ENCODE results near the gene MYO3B.
"Not testable (repeated sequence)": the region's sequence is repeated elsewhere in the genome, so short reads cannot be mapped to it uniquely, and the experiment has no call there.

MYO3B gene

GRCh38 chr2:170279615-170280014, 101.7 kb downstream of the MYO3B start:
- not testable (repeated sequence) for H3K23ac ChIP-seq (ENCODE audit: low read length); H3K36me3 ChIP-seq (ENCODE audit: control insufficient read depth in 1 of 2, insufficient read depth in 2 of 2, low read length in 2 of 2); H3K4me2 ChIP-seq (ENCODE audit: low read length); H3K4ac ChIP-seq (ENCODE audit: low read depth, low read length); DNase-seq; H2BK12ac ChIP-seq (ENCODE audit: low read length); H2AFZ ChIP-seq (ENCODE audit: insufficient read depth, low read length, poor library complexity); H4K12ac ChIP-seq (ENCODE audit: low read depth, low read length); H3K14ac ChIP-seq (ENCODE audit: low read length); H3K18ac ChIP-seq (ENCODE audit: low read length); H4K91ac ChIP-seq (ENCODE audit: low read depth, low read length); H3K4me3 ChIP-seq (ENCODE audit: low read depth, low read length); H2AK5ac ChIP-seq (ENCODE audit: low read length); H3K27me3 ChIP-seq (ENCODE audit: insufficient read depth, low read length); H3K9me3 ChIP-seq (ENCODE audit: insufficient read depth, low read depth, low read length); H3K9ac ChIP-seq (ENCODE audit: low read length); H3K4me1 ChIP-seq (ENCODE audit: control insufficient read depth in 1 of 2, insufficient read depth in 2 of 2, low read length in 2 of 2); H3K27ac ChIP-seq (ENCODE audit: low read depth, low read length); H3K79me1 ChIP-seq (ENCODE audit: low read length); H4K8ac ChIP-seq (ENCODE audit: low read depth, low read length); H3K79me2 ChIP-seq (ENCODE audit: control insufficient read depth, insufficient read depth, low read length, poor library complexity); H2BK120ac ChIP-seq (ENCODE audit: insufficient read depth, low read length, poor library complexity); H2BK5ac ChIP-seq (ENCODE audit: low read depth, low read length, poor library complexity)
- no CpG with 5 or more reads among the region's 2 CpGs for WGBS (ENCODE audit: extremely low coverage, insufficient coverage, insufficient read length)

- no peak overlapping the region for H3K4me2 ChIP-seq (ENCODE audit: low read length)
- no peak overlapping the region for H4K91ac ChIP-seq (ENCODE audit: low read depth, low read length)
- no peaks in the 10 kb centered on the region for H3K36me3 ChIP-seq (ENCODE audit: control insufficient read depth in 1 of 2, insufficient read depth in 2 of 2, low read length in 2 of 2)
- H3K4me1 ChIP-seq (ENCODE audit: control insufficient read depth in 1 of 2, insufficient read depth in 2 of 2, low read length in 2 of 2): no peaks in the 10 kb centered on the region
- no peak overlapping the region for H3K4me3 ChIP-seq (ENCODE audit: low read depth, low read length)
- H3K27ac ChIP-seq (ENCODE audit: low read depth, low read length): no peak overlapping the region
- H3K14ac ChIP-seq (ENCODE audit: low read length): no peak overlapping the region
- H3K4ac ChIP-seq (ENCODE audit: low read depth, low read length): no peak overlapping the region
- WGBS (ENCODE audit: extremely low coverage, insufficient coverage, insufficient read length): no CpG with 5 or more reads among the region's 3 CpGs
- H2BK12ac ChIP-seq (ENCODE audit: low read length): no peak overlapping the region
- no peaks in the 10 kb centered on the region for H3K79me2 ChIP-seq (ENCODE audit: control insufficient read depth, insufficient read depth, low read length, poor library complexity)
- H3K27me3 ChIP-seq (ENCODE audit: insufficient read depth, low read length): no peaks in the 10 kb centered on the region
- H2BK5ac ChIP-seq (ENCODE audit: low read depth, low read length, poor library complexity): no peak overlapping the region
- H3K9me3 ChIP-seq (ENCODE audit: insufficient read depth, low read depth, low read length): no peaks in the 10 kb centered on the region
- H3K9ac ChIP-seq (ENCODE audit: low read length): no peak overlapping the region
- H4K12ac ChIP-seq (ENCODE audit: low read depth, low read length): no peak overlapping the region
- H3K23ac ChIP-seq (ENCODE audit: low read length): no peak overlapping the region
- H2AFZ ChIP-seq (ENCODE audit: insufficient read depth, low read length, poor library complexity): no peak overlapping the region
- no peak for DNase-seq
- no peak overlapping the region for H2AK5ac ChIP-seq (ENCODE audit: low read length)
- H2BK120ac ChIP-seq (ENCODE audit: insufficient read depth, low read length, poor library complexity): no peak overlapping the region
- no peak overlapping the region for H4K8ac ChIP-seq (ENCODE audit: low read depth, low read length)
- H3K18ac ChIP-seq (ENCODE audit: low read length): no peak overlapping the region
- H3K79me1 ChIP-seq (ENCODE audit: low read length): no peaks in the 10 kb centered on the region
Measured at GRCh38 chr2:170282851-170283250, 104.9 kb downstream of the MYO3B start.

GRCh38 chr2:170284205-170284604, 106.3 kb downstream of the MYO3B start:
- H4K8ac ChIP-seq (ENCODE audit: low read depth, low read length): no peak overlapping the region
- H2AFZ ChIP-seq (ENCODE audit: insufficient read depth, low read length, poor library complexity): no peak overlapping the region
- H3K4me2 ChIP-seq (ENCODE audit: low read length): no peak overlapping the region
- no peak overlapping the region for H2AK5ac ChIP-seq (ENCODE audit: low read length)
- no peak overlapping the region for H3K14ac ChIP-seq (ENCODE audit: low read length)
- no peak overlapping the region for H3K18ac ChIP-seq (ENCODE audit: low read length)
- no peak overlapping the region for H2BK120ac ChIP-seq (ENCODE audit: insufficient read depth, low read length, poor library complexity)
- no peaks in the 10 kb centered on the region for H3K4me1 ChIP-seq (ENCODE audit: control insufficient read depth in 1 of 2, insufficient read depth in 2 of 2, low read length in 2 of 2)
- H3K27ac ChIP-seq (ENCODE audit: low read depth, low read length): no peak overlapping the region
- H3K79me2 ChIP-seq (ENCODE audit: control insufficient read depth, insufficient read depth, low read length, poor library complexity): no peaks in the 10 kb centered on the region
- H3K27me3 ChIP-seq (ENCODE audit: insufficient read depth, low read length): no peaks in the 10 kb centered on the region
- H3K4ac ChIP-seq (ENCODE audit: low read depth, low read length): no peak overlapping the region
- WGBS (ENCODE audit: extremely low coverage, insufficient coverage, insufficient read length): 100% methylated on average over 1 of the region's 1 CpG
- no peak overlapping the region for H3K4me3 ChIP-seq (ENCODE audit: low read depth, low read length)
- no peak overlapping the region for H4K91ac ChIP-seq (ENCODE audit: low read depth, low read length)
- no peaks in the 10 kb centered on the region for H3K9me3 ChIP-seq (ENCODE audit: insufficient read depth, low read depth, low read length)
- H3K23ac ChIP-seq (ENCODE audit: low read length): no peak overlapping the region
- no peak overlapping the region for H2BK12ac ChIP-seq (ENCODE audit: low read length)
- no peaks in the 10 kb centered on the region for H3K36me3 ChIP-seq (ENCODE audit: control insufficient read depth in 1 of 2, insufficient read depth in 2 of 2, low read length in 2 of 2)
- no peak overlapping the region for H2BK5ac ChIP-seq (ENCODE audit: low read depth, low read length, poor library complexity)
- DNase-seq: no peak
- H3K79me1 ChIP-seq (ENCODE audit: low read length): no peaks in the 10 kb centered on the region
- no peak overlapping the region for H4K12ac ChIP-seq (ENCODE audit: low read depth, low read length)
- H3K9ac ChIP-seq (ENCODE audit: low read length): no peak overlapping the region

- no peaks in the 10 kb centered on the region for H3K27me3 ChIP-seq (ENCODE audit: insufficient read depth, low read length)
- no CpG with 5 or more reads among the region's 1 CpG for WGBS (ENCODE audit: extremely low coverage, insufficient coverage, insufficient read length)
Measured at GRCh38 chr2:170288859-170289258, 110.9 kb downstream of the MYO3B start.

More at GRCh38 chr2:170288859-170289258, 110.9 kb downstream of the MYO3B start:
- H3K14ac ChIP-seq (ENCODE audit: low read length): no peak overlapping the region
- no peak overlapping the region for H3K4me2 ChIP-seq (ENCODE audit: low read length)
- H4K12ac ChIP-seq (ENCODE audit: low read depth, low read length): no peak overlapping the region
- no peak overlapping the region for H3K27ac ChIP-seq (ENCODE audit: low read depth, low read length)
- no peak overlapping the region for H3K9ac ChIP-seq (ENCODE audit: low read length)
- H3K4ac ChIP-seq (ENCODE audit: low read depth, low read length): no peak overlapping the region
- no peaks in the 10 kb centered on the region for H3K36me3 ChIP-seq (ENCODE audit: control insufficient read depth in 1 of 2, insufficient read depth in 2 of 2, low read length in 2 of 2)
- DNase-seq: no peak
- no peaks in the 10 kb centered on the region for H3K79me2 ChIP-seq (ENCODE audit: control insufficient read depth, insufficient read depth, low read length, poor library complexity)
- no peaks in the 10 kb centered on the region for H3K79me1 ChIP-seq (ENCODE audit: low read length)
- H2AK5ac ChIP-seq (ENCODE audit: low read length): no peak overlapping the region
- H3K18ac ChIP-seq (ENCODE audit: low read length): no peak overlapping the region
- H2BK12ac ChIP-seq (ENCODE audit: low read length): no peak overlapping the region
- H2AFZ ChIP-seq (ENCODE audit: insufficient read depth, low read length, poor library complexity): no peak overlapping the region
- no peak overlapping the region for H2BK5ac ChIP-seq (ENCODE audit: low read depth, low read length, poor library complexity)
- H4K8ac ChIP-seq (ENCODE audit: low read depth, low read length): no peak overlapping the region
- no peak overlapping the region for H3K23ac ChIP-seq (ENCODE audit: low read length)
- H3K4me3 ChIP-seq (ENCODE audit: low read depth, low read length): no peak overlapping the region
- H2BK120ac ChIP-seq (ENCODE audit: insufficient read depth, low read length, poor library complexity): no peak overlapping the region
- no peak overlapping the region for H4K91ac ChIP-seq (ENCODE audit: low read depth, low read length)
- H3K4me1 ChIP-seq (ENCODE audit: control insufficient read depth in 1 of 2, insufficient read depth in 2 of 2, low read length in 2 of 2): no peaks in the 10 kb centered on the region
- no peaks in the 10 kb centered on the region for H3K9me3 ChIP-seq (ENCODE audit: insufficient read depth, low read depth, low read length)

Measured in trophoblast cell (in vitro differentiated cells and primary cell).